NK-92 (cell line): ENCODE data around the gene DLG4.
A peak's percentile ranks its signal among the peaks of the same experiment; 100 is the strongest.

Source experiments
- DNase-seq: peaks from one replicate; lab custom pipeline; 2025; ENCODE audit not compliant: unreplicated experiment; lab: John Stamatoyannopoulos, UW

DLG4 gene

DNA sequence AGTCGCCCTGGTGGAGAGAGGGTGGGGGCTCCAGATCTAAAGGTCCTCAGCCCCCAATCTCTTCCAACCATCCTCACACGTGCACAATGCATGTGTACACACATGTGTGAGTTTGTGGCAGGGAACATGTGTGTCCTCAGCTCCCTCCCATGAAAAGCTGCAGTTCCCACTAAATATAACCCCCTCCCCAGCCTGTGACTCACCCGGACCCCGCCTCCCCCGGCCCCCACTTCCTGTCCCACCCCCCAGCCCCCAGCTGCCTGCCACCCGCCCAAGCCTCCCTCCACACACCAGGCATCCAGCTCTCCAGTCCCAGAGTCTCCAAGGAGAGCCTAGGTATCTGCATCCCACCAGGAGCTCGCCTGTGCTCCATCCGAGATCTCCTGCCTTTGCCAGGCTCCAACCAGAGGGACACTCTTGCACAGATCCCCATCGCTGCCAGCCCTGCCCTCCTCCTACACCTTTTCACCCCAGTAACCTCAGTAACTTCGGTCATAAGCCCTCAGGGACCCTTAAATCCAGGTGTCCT, 3.9 kb downstream of the DLG4 start:
- DNase-seq, result no peak

DNA sequence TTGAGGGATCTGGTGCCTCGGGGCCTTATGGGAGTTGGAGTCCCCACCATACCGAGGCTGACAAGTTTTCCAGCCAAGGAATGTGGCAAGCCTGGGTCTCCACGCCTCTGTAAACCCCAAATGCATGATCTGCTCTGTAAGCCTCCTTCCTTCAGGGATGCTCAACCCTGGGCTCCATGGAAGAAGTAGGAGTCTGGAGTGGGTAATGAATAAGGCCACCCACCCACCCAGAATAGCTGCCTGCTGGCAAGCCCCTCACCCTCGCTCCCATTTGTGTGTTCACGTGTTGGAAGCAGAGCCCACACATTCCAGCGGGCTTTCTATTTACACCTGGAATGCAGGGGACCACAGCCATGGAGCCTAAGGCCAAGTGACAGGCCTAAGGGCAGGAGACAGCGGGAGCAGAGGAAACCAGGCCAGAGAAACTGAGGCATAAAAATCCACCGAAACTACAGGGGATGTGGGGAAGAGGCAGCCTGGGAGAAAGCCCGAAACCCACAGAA, 4.4 kb downstream of the DLG4 start:
- DNase-seq, result no peak

DNA sequence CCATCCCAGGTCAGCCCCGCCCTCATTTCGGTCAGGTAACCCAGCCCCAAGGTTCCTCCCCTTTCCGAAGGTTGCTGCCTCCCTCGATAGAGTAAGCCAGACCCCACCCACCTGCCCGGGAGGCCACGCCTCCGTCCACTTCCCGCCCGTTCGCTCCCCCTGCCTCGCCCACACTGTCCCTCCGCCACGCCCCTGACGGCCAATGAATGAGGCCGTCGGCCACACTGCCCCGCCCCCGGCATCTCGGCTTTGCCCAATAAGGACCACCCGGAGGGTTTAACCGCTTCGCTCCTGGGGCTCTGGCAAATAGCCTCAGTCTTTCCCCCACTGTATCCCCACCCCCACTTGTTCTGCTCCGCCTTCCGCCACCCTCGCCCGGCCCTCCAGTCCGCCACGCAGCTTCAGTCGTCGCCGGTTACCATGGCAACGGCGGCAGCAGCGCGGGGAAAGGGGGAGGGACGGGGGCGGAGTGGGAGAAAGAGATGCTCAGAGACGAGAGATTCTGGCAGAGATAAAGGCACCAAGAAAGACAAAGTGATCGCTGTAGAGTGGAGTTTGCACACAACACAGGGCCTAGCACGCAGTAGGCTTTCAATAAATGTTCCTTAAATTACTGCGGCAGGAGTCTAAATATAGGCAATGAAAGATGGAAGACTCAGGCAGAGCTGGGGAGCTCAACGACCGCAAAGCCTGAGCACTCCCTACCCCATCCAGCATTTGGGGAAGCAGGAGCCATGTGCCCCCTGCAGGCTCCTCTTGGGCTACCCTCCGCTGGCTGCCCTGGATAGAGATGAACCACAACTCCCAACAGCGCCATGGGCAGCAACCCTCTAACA, 5.1 kb downstream of the DLG4 start:
- DNase-seq, result peak; percentile 98

GRCh38 chr17:7213895-7214299, 5.7 kb downstream of the DLG4 start:
- no peak for DNase-seq

GRCh38 chr17:7211491-7212273, 8.0 kb downstream of the DLG4 start:
- DNase-seq, result no peak

DNA sequence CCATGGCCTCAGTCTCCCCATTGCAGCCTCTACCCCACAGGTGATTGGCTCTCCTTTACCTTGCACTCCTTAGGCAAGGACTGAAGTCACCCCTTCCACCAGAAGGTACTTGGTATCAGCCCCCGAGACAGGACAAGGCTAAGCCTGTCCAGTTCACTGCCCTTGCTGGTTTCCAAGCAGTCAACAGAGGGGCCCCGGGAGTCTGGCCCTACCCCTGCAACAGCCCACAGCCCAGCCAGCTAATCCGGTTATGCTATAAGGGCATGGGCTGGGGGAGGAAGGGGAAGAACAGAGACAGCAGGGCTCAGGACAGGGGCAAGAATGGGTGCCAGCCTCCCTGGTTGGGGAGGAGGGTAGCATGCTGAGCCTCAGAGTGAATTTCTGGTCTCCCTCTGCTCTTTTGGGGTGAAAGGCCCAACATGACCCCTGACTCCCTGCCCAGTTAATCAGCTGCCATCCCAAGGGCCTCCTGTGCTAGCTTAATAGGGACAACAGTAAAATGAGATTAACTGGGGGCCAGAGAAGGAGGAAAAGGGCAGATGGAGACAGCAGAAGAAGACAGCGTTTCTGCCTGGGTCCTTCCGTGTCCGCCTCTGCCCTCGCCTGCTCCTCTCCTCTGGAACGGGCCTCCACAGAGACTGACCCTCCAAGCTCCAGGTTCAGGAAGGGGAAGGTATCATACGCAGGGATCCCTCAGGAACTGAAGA, 10.7 kb downstream of the DLG4 start:
- DNase-seq, result no peak

GRCh38 chr17:7208027-7208571, 11.5 kb downstream of the DLG4 start:
- no peak for DNase-seq

DNA sequence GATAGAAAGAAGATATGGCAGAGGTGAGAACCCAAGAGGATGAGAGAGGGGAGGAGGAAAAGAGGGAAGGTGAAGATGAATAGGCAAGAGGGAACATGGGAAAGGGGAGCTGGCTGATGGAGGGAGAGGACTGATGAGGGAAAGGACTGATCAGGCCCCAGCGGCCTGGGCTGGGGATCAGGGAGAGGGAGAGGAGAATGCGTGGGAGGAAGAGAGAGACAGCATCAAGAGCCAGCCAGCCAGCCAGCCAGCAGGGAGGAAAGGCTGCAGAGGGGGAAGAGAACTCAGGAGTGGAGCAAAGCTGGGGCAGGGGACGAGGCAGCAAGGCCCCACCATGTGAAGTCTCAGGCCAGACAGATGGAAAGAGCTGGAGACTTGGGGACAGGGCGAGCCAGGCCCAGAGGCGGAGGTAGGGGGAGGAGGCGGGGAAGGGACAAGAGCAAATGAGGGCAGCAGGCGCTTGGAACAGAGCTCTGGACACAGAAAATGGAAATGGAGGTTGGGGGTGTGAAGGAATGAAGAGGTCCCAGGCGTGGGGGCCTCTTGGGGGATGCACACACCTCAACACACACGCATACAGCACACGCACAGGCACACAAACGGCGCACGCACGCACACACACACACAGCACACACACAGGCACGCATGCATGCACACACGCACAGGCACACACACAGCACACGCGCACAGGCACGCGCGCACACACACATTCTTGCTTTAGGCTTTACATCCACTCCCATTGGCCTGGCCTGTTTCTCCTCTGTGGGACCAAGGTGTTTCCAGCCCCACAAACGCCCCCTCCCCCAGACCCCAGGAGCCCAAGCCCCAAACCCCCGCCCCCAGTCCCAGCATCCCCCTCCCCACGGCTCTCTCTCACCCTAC, 12.3 kb downstream of the DLG4 start:
- DNase-seq, result no peak

DNA sequence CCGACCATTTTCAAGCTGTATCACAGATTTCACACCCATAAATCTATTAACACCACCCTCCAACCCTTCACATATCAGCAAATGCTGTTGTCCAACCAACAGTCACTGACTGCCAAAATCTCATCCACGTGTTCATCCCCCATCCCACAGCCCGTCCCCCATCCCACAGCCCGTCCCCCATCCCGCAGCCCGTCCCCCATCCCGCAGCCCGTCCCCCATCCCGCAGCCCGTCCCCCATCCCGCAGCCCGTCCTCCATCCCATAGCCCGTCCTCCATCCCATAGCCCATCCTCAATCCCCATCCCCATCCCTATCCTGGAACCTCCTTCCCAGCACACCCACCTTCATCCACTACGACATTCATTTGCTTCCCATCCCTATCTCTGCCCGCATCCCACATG, 14.1 kb downstream of the DLG4 start:
- DNase-seq, result no peak

DNA sequence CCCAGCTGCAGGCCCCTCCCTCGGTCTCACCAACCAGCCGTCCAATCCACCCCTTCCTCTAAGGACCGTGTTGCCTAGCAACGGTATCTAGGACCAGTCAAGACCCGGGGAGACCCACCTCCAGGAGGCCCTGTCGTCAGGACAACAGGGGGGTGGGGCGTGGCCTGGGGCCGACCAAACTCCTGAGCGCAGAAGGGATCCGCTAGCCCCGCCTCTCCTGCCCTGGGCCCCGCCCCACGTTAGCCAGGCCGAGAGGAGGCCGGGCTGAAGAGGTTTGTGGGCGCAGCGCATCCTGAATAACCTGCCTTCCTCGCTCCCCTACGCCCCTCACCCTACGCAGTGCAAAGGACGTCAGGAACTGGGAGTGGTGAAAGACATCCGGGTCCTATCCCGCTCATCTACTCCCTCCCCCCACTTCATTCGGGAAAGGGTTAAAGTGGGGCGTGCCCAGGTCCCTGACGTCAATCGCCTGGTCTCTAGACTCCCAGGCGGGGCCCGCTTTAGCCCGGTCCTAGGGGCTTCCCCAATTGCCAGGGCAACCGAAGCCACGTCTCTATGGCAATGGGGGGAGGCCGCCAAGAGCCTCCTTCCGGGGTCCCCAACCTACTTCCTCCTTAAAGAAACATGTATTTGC, 14.7 kb downstream of the DLG4 start:
- DNase-seq, result peak; percentile 84

- DNase-seq, result no peak
Observed at GRCh38 chr17:7204336-7204735, 15.3 kb downstream of the DLG4 start.

- DNase-seq, result no peak
Observed at GRCh38 chr17:7203391-7203790, 16.2 kb downstream of the DLG4 start.

DNA sequence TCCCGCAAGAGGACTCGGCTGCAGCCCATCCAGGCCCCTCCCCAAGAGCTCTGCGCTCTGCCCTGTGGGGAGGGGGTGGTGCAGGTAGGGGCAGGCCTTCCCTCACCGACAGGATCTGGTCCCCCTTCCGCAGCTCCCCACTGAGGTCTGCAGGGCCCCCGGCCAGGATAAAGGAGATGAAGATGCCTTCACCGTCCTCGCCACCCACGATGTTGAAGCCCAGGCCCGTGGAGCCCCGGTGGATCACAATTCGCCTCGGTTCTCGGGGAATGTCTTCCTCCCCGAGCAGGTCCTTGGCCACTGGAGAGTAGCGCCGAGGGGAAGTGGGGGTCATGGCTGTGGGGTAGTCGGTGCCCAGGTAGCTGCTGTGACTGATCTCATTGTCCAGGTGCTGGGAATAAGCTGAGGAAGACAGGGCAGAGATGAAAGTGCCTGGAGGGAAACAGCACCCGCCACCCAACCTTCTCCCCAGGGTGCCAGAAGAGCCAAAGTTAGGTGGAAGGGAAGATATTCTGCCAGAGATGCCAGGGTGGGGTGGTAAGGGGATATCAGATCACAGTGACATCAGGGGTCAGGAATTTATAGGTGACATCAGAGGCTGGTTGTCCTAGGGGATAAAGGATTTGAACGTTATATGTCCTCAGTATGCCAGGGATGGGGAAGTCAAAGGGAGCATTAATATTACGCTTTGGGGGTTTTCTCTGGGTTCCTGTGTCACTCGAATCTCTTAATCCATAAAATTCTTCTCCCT, 22.8 kb downstream of the DLG4 start:
- no peak for DNase-seq

GRCh38 chr17:7195971-7196370, 23.7 kb downstream of the DLG4 start:
- DNase-seq, result no peak

DNA sequence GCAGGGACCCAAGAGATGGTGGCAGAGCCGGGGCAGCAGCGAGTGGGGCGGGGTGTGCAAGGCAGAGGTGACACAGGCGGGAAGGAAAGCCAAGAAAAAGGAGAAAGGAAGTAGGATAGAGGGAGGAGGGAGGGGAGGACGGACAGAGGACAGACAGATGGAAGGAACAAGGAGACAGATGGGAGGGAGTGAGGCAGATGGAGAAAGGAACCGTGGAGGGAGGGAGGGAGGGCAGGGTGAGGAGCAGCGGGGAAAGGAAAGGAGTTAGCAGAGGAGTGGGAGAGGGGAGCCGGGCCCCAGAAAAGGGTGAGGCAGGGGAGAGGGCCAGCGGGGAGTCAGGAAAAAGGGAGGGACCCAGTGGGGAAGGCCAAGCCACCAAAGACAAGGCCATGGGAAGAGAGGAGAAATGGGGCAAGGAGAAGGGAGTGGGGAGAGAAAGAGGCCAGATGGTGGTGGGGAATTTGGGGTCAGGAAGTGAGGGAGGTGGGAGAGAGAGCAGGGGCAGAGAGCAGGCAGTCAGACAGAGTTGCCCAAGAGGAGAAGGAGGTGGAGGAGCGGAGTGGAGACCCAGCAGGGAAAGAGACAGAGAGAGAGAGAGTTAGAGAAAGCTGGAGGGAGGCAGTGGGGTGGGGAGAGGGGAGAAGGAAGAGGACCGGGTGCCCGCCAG, 27.2 kb downstream of the DLG4 start:
- DNase-seq, result no peak

GRCh38 chr17:7191571-7192270, 27.9 kb downstream of the DLG4 start:
- no peak for DNase-seq

- no peak for DNase-seq
Observed at GRCh38 chr17:7191069-7191468, 28.6 kb downstream of the DLG4 start.
